GM18873 (cell line): Measurements from ENCODE around the gene DKC1.
A peak's percentile ranks its signal among the peaks of the same experiment; 100 is the strongest.

ENCODE experiments used
- ATAC-seq: cut with Tn5 transposase; IDR thresholded peaks from one replicate; pipeline ENCODE4 v1.9.1; 2021; ENCODE audit warnings: mild to moderate bottlenecking, moderate library complexity, moderate number of reproducible peaks; ENCODE audit not compliant: unreplicated experiment, low FRiP score

The DKC1 gene

GRCh38 chrX:154785716-154786115 is 23.1 kb downstream of the DKC1 start:
- ATAC-seq = no peak

GRCh38 chrX:154791467-154791866 is 28.8 kb downstream of the DKC1 start:
- ATAC-seq = no peak

- no peak for ATAC-seq
Observed at GRCh38 chrX:154791939-154792338, 29.3 kb downstream of the DKC1 start.

GRCh38 chrX:154793084-154793795 is 30.6 kb downstream of the DKC1 start:
- ATAC-seq = no peak

GRCh38 chrX:154795016-154795415 is 32.4 kb downstream of the DKC1 start:
- ATAC-seq = no peak

GRCh38 chrX:154797006-154797405 is 34.3 kb downstream of the DKC1 start:
- ATAC-seq = no peak

- ATAC-seq = no peak
Observed at GRCh38 chrX:154799556-154800348, 37.1 kb downstream of the DKC1 start.

GRCh38 chrX:154800478-154801210 is 38.0 kb downstream of the DKC1 start:
- no peak for ATAC-seq

GRCh38 chrX:154802947-154803346 is 40.3 kb downstream of the DKC1 start:
- no peak for ATAC-seq

- ATAC-seq = no peak
Observed at GRCh38 chrX:154804261-154804956, 41.7 kb downstream of the DKC1 start.

- peak; percentile 71 for ATAC-seq
Observed at GRCh38 chrX:154804957-154805695, 42.5 kb downstream of the DKC1 start, which contains the start of gene MPP1. MPP1 (minus strand) TSS chrX:154805485; CDS start chrX:154805373, 112 bp downstream.

GRCh38 chrX:154805696-154806091 is 43.0 kb downstream of the DKC1 start:
- no peak for ATAC-seq

- ATAC-seq = no peak
Observed at GRCh38 chrX:154806837-154807501, 44.3 kb downstream of the DKC1 start.

- ATAC-seq = no peak
Observed at GRCh38 chrX:154809939-154810665, 47.4 kb downstream of the DKC1 start.

GRCh38 chrX:154812341-154813101 is 49.9 kb downstream of the DKC1 start:
- ATAC-seq = no peak

GRCh38 chrX:154813801-154814200 is 51.1 kb downstream of the DKC1 start:
- ATAC-seq = no peak

- ATAC-seq = no peak
Observed at GRCh38 chrX:154815274-154815818, 52.7 kb downstream of the DKC1 start.
